NCI-H146 (cell line): ENCODE results near the gene PMPCA.
A peak's percentile ranks its signal among the peaks of the same experiment; 100 is the strongest.
"Not testable (repeated sequence)": the region's sequence is repeated elsewhere in the genome, so short reads cannot be mapped to it uniquely, and the experiment has no call there.

Experiments used
- DNase-seq: peaks from one replicate; lab custom pipeline; 2025; lab: John Stamatoyannopoulos, UW

Gene PMPCA

DNA sequence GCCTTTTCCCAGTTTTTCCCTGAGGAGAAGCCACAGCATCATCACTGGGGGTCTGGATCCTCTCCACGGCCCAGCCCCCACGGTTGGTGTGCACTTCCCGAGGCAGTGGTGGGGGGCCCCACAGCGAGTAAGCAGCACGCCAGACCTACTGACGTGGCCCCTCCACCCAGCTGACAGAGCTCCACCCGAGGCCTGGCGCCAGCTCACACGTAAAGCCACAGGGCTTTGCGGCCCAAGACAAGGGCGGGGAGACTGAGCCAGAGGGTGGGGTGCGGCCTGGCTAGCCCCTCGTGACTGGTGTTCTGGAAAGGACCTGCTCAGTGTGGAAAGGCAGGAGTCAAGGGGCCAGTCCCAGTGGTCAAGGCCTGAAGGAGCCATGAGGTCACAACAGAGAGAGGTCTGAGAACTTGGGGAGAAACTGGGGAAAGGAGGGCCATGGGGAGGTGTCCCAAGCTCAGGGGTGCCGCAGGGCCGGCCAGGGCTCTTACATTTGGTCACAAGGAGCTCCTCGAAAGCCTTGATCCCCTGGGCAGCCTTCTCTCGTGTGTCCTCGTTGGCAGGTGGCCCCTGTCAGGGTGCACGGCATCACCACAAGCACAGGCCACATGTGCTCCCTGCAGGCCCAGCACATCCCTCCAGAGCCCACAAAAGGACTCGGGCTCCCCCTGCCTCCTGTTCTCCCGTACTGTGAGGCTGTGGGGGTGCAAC is 16.0 kb upstream of the PMPCA start:
- DNase-seq: no peak

DNA sequence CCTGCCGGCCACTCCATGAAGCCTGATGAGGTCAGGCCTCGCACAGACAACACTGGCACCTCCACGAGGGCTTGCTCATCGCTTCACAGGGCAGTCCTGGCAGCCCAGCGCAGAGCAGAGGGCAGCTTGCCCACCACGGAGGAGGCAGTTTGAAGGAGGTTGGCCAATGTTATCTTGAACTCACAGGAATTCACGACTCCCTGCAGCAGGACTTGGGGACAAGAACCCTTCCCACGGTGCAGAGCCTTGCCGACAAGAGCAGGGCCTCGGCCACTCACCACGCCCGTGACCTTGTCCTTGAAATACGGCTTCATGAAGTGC is 15.5 kb upstream of the PMPCA start:
- no peak for DNase-seq

DNA sequence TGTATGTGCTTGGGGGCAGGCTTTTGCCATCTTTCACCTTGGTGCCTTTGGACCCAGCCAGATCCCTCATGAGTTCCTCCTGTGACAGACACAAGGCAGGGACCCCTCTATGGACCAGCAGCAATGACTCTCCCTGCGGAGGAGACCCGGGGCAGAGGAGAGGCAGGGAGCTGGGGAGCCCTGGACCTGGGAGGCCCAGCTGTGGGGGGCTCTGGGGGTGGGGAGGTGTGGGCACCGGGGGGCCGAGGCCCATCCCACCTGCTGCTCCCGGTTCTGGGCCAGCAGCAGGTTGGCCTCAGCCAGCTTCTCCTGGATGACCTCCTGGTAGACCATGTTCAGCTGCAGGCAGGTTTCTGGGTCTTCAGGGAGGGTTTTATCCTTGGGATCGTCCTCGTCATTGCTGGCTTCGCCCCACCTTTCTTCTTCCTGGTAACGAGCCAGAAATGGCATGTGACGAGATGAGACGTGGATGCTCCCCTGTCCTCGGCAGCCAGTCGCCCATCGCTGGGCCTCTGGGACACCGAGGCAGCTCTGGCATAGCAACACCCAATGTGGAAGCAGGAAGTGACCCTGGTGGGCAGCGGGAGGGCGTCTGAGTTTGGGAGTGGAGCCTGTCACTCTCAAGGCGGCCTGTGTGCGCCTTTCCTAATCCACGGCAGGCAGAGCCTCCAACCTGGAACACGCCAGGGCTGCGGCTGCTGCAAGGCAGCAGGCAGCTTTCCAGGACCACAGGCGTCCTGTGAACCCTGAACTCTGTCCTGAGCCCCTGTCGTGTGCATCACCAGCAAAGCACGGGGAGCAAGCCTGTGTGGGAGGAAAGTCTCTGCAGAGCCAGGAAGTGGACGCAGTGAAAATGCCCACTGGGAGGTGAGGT is 14.9 kb upstream of the PMPCA start:
- DNase-seq: no peak

DNA sequence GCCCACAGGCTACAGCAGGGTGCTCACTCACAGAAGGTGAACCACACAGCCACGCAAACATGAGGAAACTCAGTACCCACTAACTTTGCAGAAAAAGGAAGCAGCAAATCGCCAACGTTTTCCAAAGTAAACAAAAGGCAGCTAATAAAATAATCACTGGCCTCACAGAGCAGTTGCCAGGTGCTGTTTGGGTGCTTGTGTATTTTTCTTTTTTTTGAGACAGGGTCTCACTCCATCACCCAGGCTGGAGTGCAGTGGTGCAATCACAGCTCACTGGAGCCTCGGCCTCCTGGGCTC is 14.3 kb upstream of the PMPCA start:
- no peak for DNase-seq

DNA sequence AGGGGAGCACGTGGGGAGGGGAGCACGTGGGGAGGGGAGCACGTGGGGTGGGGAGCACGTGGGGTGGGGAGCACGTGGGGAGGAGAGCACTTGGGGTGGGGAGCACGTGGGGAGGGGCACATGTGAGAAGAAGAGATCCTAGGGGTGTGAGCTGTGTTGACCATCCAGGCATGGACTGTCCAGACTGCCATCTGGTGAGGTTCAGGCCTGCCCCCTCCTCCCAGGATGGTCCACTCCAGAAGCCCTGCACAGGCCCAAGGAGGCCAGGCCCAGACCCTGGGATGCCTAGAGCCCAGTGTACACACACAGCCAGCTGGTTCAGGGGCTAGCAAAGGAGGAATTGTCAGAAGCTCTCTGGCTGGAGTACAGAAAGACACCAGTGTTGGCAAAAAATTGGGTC is 12.8 kb upstream of the PMPCA start:
- DNase-seq: no peak

DNA sequence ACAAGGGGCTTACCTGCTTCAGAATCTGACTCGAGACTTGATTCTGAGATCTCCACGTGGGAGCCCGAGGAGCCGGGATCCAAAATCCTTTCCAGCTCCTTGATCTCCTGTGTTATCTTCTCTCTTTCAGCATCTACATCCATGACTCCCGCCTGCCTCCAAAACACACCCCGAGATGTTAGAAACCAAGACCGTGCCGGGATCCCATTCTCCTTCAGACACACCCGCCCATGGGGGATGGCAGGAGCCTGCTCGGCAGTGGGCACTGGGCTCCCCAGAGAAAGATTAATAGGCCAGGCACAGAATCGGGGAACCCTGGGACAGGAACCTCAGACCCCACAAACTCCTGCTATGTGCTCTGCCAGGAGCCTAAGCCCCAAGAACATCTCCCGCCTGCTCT is 12.2 kb upstream of the PMPCA start:
- DNase-seq: no peak

DNA sequence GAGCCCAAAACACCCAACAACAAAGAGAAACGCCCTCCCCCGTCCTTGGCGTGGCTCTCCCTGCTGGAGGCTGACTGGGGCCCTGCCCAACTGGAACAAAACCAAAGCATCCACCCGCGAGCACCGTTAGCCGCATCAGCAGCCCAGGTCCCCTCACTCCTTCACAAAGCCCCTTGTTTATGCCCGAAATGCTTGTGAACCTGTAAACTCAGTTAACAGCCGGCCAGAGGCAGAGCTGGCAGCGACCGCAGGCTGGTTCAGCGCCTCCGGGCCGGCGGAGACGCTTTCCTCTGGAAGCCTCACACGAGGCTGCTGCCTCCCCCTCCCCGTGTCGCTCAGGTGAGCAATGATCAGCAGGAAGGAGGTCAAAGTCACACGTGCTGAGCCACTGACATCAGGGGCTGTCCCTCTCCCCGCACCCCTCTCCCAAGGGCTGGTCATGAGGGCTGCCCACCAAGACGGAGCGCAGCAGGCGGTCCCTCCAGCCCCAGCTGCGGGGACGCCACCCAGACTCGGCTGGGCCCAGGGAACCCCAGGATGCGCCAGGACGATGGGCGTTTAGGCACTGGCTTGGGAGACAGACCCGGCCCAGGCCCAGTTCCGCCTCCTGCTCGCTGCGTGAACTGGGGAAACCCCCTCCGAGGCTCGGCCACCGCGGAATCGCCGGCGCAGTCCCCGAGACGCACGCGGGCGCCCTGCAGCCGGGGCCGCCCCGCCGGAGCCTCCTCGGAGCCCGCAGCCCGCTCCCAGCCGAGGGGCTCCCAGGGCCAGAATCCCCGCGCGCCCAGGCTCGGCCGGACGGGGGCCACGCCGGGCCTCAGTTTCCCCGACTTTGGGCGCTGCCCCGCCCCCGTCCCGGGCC is 11.1 kb upstream of the PMPCA start:
- DNase-seq: peak; percentile 34

DNA sequence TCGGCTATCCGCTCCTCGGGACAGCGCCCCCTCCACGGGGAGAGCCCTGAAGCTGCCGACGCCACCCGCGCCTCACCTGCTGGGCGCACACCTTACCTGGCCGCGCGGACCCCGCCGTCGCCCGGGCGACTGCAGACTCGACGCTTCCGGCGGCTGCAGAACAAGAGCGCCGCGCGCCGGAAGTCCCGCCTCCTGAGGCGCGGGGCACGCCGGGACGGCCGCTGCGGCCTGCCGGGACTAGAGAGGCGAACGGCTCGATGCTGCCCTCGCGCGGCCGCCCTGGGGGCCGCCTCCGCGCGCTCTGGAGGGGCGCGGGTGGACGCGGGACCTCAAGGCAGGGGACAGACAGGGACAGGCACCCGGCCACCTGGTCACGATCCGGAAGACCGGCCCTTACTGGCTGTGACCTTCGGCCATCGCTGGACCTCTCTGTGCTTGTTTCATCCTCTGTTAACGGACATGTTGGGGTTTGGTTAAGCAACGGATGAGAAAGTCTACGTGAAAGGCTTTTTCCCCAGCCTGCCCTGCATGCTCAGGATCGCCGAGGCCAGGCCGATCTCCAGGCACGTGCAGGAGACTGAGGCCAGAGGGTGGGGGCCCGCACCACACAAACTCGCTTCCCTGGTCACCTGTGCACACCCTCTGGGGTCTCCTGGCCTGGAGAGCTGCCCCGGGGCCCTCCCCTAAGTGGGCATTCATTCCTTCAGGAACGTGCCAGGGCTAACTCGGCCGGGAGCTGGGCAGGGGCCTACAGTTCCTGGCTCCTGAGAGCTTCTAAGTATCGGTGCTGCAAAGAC is 10.2 kb upstream of the PMPCA start, which contains the start of gene SNAPC4:
Gene SNAPC4, minus strand, starts transcription at position 133 of the 797 bp plus-strand sequence. CDS start 1,742 bp downstream, outside the sequence.
- DNase-seq: peak; percentile 84

DNA sequence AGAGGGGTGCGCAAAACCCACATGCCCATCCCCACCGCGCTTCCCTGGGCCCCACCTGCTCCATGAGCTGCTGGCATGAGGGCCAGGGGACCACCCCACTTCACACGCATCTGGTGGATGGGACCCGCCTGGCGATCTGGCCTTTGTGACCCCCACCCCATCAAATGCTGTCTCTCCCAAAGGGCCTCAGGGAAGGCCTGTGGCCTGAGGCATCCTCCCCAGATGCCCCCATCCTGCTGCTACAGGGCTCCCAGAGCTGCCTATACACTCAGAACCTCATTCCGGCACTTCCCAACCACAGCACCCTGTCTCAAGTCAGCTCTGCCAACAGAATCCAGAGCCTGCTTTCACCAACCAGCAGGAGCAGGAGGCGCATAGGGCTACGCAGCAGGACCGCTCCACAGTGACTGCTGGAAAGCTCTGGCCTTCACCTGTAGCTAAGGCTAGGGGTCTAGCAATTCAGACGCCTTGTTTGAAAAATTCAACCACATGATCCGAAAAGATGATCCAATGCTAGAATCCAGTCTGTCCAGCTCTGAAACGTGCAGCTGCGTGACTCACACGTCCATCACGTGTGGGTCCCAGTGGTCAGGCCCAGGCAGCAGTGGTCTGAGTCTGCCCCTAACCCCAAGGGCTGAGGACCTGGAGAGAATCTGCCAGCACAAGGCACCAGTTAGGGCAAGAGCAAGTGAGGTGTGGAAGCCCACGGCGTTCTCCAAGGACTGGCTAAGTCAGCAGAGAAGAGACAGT is 9.1 kb upstream of the PMPCA start:
- DNase-seq: no peak

DNA sequence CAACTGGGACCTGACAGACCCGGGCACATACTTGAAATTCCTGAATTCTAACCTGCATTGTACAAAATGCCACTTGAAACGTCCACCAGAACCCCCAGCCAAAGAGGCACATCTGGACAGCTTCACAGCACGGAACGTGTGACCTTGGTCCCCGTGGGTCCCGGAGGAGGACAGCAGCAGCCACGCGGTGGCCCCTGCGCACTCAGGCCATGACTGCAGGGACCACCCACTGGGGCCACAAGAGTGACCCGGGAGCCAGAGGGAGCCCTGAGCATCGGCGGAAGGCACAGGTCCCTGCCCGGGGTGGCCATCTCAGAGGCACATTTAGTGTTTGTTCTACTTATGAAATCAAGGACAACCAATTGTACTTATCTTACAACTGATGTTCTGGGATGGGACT is 8.4 kb upstream of the PMPCA start:
- DNase-seq: no peak

DNA sequence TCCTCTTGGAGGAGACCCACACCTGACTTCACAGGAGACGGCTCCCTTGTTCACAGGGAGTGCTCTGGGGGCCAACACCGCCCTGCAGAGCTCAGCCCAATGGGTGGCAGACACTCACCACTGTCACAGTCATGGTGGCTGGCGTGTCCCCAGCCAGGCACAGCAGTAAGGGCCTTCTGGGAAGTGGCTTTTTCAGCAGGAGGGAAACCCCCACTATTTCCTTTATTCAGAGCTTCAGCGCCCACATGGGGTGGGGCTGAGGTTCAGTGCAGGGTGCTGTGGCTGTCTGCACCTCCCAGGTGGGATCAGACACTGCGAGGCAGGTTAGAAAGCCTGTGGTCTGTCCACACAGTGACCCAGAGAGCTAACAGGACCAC is 6.9 kb upstream of the PMPCA start:
- no peak for DNase-seq

DNA sequence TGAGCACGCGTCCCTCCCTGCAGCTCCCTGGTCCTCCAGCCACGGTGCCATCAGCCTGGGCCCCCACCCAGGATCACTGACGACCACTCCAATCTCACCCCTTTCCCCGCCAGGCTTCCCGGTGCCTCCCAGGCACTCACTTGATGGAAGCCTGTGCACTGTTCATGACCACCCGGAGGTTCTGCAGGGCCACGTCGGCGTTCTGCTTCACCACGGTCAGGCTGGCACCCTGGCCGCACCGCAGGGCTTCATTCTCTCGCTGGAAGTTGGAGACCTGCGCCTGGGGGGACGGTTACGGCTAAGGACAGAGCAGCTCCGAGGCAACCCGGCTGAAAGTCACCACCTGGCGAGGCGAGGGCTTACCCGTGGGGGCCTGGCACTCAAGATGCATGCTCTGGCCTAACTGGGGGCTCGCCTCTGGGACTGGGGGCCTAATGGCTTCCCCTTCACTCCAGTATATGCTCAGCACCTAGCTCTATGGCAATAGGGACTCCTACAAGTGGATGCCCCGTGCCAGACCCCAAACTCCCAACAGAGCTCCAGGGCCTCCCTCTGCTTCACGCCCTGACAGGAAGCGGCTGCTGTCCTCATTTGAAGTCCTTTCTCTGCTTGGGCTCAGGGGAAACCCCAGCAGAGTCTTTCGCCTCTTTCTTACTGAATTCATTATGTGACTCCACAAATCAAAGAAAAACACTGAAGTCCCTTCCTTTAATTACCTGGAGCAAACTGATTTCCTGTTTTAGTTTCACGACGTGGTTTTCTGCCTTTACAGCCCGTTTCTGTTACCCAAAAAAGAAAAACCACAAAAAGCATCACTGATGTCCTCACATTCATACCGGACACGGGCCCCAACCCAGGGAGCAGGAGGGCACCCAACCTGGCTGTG is 6.3 kb upstream of the PMPCA start:
- DNase-seq: no peak

DNA sequence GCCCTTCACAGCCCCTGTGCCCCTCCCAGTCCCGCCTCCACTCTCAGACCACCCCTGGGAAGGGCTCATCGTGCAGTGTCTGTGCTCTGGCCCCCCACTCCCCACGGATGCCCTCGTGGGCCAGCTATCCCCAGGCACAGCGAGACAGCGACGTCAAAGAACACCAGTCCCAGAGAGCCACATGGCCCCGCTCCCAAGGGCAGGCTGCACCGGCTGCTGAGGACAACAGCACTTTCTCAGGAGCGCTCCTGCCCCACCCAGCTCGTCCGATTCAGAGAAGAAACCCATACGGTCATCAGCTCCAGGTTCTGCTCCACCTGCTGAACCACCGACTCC is 5.7 kb upstream of the PMPCA start:
- no peak for DNase-seq

DNA sequence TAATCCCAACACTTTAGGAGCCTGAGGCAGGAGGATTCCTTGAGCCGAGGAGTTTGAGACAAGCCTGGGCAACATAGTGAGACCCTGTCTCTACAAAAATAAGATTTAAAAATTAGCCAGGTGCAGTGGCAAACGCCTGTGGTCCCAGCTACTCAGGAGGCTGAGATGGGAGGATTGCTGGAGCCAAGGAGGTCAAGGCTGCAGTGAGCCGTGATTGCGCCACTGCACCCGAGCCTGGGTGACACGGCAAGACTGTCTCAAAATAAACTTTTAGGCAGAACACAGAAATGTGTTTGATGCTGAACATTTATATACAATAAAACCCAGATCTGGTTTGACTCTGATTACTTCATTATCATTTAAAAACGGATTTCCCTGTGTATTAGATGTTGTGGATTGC is 5.0 kb upstream of the PMPCA start:
- DNase-seq: no peak

DNA sequence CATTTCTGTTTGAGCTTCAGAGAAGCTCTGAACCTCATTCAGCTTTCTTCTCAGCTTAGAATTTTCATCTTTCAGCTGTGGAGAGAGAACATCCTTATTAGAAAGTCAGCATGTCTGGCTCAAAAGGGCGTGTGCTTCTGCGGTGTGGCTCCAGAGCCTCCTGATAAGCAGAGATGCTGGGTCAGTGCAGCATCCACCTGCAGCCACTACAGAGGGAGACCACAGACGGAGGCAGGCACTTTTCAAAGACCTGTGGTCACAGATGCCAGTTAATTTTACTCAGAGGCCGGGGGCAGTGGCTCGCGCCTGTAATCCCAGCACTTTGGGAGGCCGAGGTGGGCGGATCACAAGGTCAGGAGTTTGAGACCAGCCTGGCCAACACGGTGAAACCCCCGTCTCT is 4.6 kb upstream of the PMPCA start:
- not testable (repeated sequence) for DNase-seq

DNA sequence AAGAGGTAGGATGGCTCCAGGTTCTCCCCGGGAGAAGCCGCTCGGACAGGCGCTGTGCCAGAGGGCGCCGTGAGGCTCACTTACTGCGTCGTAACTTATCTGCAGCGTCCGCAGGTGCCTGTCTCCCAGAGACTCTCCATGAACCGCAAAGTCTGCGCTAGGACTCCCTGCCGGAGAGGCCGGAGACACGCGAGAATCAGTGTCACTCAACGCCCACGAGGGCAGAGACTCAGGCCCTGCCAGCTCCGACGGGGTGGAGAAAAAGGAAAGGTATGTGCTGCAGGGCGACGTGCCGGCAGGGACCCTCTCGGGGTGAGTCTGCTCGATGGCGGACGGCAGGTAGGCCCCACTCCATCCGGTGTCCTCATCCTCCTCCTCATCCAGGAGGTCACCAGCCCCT is 3.4 kb upstream of the PMPCA start:
- DNase-seq: not testable (repeated sequence)

DNA sequence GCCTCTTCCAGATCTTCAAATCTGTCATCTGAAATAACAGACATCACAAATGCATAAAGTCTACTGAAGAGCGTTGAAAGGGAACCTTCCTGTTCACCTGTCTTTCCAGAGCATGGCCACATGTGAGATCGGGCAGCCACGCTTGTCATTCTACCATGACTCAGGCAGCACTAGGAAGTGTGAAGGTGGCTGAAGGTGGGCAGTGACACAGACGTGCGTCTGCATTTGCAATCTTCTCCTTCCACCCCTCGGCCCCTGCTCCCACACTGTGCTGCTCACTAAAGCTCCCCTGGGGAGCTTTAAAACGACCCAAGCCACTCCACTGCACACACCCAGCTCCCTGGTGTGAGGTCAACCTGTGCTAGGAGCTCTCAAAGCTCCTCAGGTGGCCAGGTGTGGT is 2.5 kb upstream of the PMPCA start:
- DNase-seq: no peak

DNA sequence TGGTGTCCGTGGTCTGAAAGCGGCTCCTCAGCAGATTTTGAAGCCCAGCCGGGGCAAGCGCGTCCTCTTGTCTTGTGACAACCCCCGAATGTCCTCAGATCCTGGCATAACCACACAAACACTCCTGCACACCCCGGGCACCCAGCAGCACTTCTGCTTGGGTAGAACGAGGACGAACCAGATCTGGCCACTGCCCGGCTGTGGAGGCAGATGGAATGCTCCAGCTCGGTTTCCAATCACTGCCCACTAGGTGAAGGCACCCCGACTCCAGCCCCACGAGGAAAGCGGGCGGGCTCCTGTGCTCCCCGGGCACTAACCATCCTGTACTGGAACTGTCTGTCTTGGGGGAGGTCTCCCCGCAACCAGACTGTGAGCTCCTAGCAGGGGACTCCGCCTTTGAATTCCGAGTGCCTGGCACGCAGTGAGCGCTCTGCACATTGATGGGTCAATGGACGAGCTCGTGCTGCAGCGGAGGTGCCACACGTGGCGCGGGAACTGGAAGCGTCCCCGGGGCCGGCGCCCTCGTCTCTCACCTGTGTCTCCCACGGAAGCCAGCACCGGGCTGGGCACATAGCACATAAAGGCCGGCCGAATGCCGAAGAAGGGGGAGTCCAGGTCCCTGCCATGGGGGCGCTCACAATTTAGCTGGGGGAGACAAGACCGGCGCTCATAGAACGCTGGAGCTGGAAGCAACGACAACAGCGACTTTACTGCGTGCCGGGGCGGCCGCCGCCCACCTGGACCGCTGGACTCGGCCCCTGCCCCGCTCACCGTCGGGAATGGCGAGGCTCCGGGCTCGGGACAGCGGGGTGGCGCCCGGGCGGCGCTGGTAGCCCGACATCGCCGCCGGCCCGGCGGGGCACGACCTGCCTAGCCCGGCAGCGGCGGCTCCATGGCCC is 652 bp upstream of the PMPCA start:
- peak; percentile 16 for DNase-seq

DNA sequence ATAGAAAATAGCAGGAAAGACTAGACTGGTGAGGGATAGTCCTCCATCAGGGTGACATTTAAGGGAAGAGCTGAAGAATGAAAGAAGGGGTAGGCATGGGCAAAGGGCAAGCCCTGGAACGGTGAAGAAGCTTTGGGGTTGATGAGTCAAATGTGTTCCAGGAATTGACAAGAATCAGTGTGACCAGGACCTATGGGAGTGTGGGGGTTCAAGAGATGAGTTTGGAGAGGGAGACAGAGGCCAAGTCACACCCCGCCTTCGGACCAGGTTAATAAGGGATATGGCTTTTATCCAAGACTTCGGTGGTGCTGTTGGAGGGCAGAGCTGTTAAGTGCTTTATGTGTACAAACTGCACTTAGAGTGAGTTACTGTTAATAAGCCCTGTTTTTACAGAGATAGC is 920 bp downstream of the PMPCA start:
- no peak for DNase-seq
